NCI-H226 (cell line): ENCODE results near the gene SCN8A.
"Not testable (repeated sequence)": the region's sequence is repeated elsewhere in the genome, so short reads cannot be mapped to it uniquely, and the experiment has no call there.

ENCODE experiments used
- DNase-seq: peaks from one replicate; pipeline ENCODE4 v3.0.0-alpha.2; 2015

SCN8A gene

DNA sequence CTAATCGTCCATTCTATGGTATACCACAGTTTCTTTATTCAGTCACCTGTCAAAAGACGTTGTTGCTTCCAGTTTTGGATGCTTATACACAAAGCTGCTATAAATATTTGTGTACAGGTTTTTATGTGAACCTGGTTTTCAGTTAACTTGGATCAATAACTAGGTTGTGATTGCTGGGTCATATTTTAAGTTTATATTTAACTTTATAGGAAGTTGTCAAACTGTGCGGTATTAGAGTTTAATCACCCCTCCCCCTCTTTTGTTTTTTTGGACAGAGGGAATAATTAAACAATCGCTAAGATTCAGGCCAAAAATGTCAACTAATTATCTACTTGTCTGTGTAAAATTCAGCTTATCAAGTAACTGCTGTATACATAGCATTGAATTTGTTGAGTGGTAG lies 34.3 kb downstream of the SCN8A start:
- no peak for DNase-seq

DNA sequence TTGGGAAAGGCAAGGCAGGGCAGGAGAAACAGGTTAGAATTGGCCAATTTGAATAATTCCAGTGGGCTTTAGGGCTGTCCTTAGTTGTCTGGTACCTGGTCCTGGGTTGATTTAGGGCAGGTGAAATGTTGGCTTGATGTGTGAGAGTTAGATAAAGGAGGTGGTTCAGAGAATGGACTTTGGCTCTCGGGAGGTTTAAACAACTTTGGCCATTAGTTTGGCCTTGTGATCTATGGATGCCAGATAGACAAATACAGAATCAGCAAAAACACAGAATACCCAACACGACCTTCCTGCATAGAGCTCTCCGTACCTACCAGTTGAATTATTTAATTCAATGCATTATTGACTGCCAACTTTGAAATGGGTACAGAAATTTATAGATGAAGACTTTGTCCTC lies 35.1 kb downstream of the SCN8A start:
- no peak for DNase-seq

DNA sequence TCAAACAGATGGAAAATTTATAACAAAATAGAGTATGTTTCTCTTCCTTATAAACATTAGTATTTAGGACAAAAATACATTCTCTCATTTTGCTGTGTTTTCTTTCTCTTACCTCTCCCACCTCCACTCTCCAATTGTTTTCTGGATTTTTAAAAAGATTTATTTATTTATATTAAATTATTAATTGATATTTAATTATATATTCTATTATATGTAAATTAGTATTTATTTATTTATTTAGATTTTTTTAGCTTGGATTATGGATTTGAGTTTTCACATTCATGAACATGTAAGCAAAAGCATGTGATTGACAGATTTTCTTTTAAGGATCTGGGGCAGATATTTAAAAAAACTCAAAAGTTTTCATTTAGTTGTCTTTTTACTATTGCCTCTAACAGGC lies 35.6 kb downstream of the SCN8A start:
- DNase-seq: no peak

DNA sequence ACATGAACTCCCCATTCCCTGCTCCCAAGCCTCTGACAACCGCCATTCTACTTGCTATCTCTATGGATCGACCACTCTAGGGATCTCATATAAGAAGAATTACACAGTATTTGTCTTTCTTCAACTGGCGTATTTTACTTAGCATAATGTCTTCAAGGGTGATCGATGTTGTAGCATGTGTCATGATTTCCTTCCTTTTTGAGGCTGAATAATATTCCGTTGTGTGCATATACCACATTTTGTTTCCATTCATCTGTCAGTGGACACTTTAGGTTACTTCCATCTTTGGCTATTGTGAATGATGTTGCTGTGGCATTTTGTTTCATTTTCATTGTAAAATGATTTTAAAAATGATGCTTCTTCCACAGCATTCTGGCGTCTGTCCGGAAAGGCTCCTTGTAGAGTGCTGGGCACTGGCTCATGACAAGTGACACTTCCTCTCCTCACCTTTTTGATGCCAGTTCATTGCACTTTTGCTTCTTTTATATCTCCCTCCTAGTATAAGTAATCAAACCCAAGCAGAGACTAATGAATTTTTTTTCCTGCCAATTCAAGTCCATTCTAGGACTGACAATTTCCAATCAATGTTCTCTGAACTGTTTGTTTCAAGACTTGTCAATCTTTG lies 39.3 kb downstream of the SCN8A start:
- no peak for DNase-seq

DNA sequence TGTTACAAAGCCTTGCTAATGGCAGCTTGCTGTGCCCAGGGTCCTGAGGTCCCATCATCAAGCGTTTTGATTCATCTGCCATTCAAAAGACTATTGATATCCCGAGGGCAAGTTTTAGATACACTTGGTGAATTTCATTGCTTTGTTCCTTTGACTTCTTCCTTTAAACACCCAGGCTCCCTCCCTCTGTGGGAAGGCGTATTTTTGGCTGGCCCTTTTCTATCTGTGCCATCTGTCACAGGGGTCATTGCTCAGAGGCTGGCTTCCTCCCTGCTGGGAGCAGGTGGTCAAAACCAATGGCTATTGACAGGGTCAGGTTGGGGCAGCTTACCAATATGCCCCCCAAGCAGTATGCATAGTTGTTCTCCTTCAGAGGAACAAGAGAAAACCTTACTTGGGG lies 40.0 kb downstream of the SCN8A start:
- no peak for DNase-seq

DNA sequence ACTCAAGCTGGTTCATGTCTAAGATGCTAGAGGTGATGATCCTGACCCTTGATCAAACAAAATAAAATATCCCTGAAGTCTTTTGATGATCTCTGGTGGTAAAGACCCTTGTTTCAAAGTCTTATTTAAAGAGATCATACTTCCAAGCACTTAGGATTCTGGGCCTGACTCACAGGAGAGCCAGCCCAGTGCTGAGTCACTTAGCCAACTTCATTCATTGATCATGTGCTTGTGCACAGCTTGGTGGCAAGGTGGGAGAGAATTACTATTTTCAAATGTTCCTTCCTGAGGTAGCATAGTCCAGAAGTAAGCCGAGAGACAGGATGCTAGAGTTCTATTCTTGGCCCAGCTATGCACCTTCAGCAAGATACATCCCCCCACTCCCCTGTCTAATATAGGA lies 40.6 kb downstream of the SCN8A start:
- DNase-seq: peak; percentile 62

DNA sequence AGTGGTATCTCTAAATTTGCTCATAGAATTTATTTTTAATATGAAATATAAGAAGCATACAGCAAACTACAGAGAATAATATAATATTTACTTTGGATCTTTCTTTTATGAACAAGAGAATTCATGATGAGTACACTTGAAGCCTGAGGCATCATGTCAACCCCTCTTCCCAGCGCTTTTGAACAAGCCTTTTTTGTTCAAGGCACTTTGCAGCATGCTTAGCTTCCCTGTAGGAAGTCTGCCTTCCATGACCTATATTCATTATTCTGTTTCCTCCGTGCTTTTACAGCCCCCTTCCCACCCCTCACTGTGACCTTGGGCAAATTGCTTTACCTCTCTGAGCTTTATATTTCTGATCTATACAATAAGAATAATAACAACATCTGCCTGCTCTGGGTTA lies 41.6 kb downstream of the SCN8A start:
- no peak for DNase-seq

DNA sequence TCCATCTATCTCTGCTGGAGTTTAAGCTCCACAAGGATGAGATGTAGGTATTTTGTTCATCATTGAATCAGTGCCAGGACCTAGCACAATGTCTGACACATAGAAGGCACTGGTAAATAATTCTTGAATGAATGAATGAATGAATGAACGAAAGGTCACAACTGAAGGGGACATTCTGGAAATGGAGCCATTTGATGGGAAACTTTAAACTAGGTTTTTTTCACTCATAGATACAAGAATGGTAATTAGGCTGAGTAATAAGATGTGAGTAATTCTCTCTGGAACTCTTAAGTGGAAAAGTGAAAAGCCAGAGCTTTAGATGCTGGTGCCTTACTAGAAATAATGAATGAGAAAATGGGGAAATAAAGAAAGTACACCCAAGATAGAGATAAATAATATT lies 44.3 kb downstream of the SCN8A start:
- peak; percentile 17 for DNase-seq

DNA sequence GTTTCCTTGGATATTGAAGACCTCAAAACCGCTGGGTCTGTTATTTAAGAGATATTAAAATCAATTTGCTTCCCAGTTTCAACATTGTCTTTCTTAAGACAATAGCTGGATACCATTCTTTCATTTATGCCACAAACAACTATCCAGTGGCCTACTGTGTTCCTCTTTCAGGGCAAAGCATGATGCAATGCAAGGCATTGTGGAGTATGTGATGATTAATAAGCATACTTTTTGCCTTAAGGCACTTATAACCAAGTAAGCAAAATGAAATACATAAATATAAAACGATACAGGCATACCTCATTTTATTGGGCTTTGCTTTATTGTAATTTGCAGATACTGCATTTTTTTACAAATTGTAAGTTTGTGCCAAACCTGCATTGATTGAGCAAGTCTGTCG lies 45.5 kb downstream of the SCN8A start:
- peak; percentile 73 for DNase-seq

DNA sequence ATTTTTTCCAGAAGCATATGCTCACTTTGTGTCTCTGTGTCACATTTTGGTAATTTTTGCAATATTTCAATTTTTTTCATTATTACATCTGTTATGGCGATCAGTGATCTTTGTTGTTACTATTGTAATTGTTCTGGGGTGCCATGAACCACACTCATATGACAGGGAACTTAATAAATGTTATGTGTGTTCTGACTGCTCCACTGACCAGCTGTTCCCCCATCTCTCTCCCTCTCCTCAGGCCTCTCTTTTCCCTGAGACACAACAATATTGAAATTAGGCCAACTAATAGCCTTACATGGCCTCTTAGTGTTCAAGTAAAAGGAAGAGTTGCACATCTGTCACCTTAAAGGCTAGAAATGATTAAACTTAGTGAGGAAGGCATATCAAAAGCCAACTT lies 46.0 kb downstream of the SCN8A start:
- DNase-seq: no peak

DNA sequence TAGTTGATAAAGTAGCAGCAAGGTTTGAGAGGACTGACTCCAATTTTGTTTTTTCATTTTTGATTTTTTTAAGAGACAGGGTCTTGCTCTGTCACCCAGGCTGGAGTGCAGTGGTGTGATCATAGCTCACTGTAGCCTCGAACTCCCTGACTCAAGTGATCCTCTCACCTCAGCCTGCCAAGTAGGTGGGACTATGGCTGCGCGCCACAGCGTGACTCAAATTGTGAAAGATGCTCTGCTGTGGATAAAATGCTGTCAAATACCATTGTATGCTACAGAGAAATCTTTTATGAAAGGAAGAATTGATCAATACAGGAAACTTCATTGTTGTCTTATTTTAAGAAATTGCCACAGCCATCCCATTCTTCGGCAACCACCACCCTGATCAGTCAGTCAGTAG lies 48.3 kb downstream of the SCN8A start:
- no peak for DNase-seq

DNA sequence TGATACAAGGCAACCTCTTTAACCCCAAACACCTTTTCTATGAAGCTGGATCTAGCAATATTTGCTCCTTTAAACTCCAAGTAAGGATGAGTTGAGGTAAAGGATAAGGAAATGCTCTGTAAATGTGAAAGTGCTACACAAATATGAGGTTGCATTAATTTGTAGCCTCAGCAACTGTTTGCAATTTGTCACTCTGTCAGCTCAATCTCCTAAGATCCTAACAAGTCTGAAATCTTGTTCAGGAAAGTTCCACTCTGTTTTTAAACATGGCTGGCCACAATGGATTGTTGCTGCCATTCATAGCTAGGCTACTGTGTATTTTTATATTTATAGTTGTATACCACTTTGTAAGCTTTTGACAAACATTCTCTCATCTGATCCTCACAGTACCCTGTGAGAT lies 51.3 kb downstream of the SCN8A start:
- DNase-seq: no peak

DNA sequence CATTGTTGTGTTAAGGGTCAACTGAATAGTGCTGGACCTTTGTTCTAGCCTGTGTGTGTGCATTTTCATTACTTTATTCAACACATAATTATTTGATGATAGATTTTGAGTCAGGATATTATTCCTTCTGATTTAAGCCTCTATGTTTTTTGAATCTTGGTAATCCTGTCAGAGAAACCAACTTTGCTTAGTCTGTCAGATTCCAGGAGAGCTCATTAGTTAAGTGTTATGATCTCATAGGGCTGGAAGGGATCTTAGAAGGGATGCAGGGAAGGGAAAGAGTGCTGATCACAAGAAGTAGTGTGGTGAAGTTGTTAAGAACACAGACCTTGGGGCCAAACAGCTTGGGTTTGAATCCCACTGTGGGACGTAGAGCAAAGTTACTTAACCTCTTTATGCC lies 52.9 kb downstream of the SCN8A start:
- peak; percentile 21 for DNase-seq

DNA sequence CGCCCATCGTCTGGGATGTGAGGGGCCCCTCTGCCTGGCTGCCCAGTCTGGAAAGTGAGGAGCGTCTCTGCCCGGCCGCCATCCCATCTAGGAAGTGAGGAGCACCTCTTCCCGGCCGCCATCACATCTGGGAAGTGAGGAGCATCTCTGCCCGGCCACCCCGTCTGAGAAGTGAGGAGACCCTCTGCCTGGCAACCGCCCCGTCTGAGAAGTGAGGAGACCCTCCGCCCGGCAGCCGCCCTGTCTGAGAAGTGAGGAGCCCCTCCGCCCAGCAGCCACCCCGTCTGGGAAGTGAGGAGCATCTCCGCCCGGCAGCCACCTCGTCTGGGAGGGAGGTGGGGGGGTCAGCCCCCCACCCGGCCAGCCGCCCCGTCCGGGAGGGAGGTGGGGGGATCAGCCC lies 53.7 kb downstream of the SCN8A start:
- DNase-seq: not testable (repeated sequence)

DNA sequence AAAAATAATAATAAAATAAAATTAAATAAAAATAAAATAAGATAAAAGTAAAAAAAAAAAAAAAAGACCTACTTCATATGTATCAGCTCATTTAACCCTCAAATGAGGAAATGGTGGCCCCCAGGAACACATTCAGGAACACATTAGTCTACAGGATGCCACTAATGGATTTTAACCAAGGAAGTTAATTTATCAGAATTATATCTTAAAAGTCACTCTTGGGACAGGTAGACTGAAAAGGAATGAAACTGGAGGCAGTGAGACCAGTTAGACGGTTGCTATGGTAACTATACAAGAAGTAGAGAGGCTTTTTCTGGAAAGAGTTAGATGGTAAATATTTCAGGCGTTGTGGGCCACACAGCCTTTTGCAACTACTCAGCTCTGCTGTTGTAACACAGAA lies 54.9 kb downstream of the SCN8A start:
- no peak for DNase-seq

DNA sequence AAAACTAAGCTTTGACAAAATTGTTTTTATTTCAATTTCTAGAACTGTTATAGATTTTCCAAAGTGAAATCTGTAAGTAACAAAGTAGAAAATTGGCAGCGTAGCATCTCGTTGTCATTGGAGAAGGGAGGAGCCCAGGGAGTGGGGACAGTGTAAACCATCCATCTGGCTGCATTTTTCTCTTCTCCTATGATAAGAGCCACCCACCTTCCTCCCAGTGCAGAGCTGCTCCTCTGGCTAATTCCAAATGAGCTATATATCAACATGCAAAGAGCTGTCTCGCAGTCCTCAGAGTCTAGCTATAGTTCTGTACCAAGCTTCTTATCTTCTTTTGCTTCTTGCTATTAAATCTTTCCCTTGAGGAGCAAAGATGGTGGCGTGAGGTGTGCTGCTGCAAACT lies 56.6 kb downstream of the SCN8A start:
- peak; percentile 23 for DNase-seq

DNA sequence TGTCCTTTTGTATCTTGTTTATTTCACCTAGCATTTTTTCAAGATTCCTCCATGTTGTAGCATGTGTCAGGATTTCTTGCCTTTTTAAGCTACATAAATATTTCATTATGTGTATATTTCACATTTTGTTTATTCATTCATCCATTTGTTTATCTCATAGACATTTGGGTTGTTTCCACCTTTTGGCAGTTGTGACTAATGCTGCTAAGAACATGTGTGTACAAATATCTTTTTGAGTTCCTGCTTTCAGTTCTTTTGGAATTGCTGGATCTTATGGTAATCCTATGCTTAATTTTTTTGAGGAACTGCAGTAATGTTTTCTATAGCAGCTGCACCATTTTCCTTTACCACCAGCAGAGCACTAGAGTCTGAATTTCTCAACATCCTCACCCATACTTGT lies 62.4 kb downstream of the SCN8A start:
- DNase-seq: no peak

DNA sequence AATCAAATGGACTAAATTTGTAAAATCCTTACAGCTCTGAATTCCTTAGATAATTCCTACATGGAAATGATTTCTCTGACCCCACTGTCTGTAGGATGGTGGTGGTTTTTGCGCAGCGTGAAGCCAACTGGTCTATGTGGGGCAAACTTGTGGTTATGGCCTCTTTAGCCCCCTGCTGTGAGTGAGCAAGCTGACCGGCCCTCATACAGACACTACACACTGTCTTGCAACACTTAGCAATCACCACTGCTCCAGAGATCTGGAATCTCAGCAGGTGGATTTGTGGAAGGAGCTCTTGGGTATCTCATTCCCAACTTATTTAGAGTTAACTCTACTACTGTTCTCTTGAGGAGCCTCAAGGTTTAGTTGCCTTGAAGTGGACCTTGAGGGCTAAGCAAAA lies 70.2 kb downstream of the SCN8A start:
- no peak for DNase-seq

DNA sequence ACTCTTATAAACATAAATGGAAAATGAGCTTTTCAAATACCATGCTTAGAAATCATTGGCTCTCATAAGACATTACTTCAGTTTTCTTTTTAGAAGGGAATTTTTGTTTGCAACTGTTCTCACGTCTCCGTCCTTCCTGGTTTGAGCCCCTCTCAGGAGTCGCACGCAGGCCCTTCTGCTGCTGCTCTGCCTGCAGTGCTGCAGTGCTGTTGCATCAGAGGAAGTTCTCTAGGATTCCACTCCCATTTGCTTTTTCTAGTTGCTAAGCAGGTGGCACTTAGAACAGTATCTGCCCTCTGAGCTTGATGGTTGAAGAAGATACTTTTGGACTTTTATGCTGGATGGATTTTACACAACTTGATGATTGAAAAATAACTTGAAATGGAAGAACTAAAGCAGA lies 70.8 kb downstream of the SCN8A start:
- no peak for DNase-seq

DNA sequence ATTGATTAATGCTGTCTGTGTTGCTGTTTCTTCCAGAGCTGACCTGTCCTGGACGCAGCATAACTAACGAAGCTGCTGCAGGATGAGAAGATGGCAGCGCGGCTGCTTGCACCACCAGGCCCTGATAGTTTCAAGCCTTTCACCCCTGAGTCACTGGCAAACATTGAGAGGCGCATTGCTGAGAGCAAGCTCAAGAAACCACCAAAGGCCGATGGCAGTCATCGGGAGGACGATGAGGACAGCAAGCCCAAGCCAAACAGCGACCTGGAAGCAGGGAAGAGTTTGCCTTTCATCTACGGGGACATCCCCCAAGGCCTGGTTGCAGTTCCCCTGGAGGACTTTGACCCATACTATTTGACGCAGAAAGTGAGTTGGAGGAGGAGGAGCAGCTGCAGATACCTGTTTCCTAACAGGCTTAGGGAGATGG lies 71.7 kb downstream of the SCN8A start:
- no peak for DNase-seq

DNA sequence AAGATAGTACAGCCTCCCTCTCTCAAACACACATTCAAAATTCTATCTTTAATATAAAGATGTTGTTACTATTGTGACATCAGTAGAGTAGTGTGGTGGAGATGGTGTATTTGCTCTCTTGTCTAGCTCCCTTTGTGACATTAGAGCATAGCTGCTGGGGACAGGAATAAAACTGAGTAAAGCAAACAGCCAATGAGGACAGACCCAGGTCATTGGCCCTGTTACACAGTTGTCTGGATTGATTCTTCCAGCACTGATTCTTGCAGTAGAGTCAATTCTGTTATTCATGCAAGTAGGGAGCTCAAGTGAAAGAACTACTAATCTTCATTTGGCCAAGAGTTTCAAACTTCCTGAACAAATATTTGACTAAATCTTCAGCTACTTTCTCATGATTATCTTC lies 72.4 kb downstream of the SCN8A start:
- DNase-seq: no peak

DNA sequence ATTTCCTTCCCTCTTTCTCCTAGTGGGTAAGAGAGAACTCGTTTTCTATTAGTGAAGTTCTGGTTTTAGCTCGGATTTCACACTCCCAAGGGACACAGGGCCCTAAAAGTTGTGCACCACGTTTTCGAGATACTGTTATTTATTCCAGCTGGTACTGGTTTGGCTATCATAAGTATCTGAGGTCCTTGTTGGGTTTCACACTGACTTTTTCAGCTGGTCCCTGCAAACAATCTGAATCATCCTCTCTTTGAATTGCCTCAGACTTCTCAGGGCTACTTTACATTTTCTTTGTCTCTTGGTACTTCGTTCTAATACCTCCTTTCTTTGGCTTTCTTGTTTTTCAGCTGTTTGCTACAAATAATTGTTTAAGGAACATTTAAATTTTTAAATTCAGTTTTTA lies 75.7 kb downstream of the SCN8A start:
- DNase-seq: no peak

DNA sequence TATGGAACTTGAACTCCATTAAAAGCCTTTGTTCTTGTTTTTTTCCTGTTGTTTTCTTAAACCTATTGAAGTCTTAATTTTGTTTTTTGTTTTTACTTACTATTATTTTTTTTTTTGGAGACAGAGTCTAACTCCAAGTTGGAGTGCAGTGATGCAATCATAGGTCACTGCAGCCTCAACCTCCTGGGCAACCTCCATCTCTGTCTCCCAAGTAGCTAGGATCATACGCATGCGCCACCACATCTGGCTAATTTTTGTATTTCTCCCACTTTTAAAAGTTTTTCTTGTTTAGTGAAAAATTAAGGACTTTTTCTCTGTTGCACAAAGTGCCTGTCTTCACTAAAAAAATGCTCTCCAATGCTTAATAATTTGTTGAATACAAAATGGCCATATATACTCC lies 76.2 kb downstream of the SCN8A start:
- DNase-seq: no peak

DNA sequence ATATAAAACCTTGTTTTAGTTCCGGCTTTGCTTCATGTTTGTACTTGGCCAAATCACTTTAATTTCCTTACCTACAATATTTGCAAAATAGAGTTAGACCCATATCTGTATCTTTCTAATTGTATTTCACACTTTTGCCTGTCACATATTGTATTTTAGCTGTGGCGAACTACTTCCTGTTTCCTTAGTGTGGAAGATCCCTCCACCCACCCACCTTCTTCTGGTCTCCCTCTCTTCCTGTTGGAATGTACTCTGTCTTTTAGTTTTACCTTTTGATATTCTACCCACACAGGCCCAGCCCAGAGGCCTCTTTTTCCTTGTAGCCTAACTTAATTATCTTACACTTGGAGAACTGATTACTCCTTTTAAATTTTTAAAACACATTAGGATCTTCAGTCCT lies 78.2 kb downstream of the SCN8A start:
- no peak for DNase-seq

DNA sequence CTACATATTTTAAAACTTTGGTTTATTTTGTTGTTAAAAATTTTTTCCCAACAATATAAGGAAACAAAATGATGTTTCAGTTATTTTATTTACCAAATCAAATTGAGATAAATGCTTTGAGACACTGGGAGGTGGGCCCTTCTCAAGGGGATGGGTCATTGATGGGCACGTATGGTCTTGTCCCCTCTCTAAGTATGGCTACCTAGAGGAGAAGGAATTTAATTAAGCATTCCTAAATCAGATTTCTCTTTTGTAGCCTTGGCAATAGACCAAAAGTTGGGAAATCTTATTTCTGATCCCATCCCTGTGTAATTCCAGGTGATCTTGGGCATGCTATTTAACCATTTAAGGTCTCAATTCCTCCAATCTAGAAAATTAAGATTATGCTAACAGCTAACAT lies 79.0 kb downstream of the SCN8A start:
- no peak for DNase-seq

DNA sequence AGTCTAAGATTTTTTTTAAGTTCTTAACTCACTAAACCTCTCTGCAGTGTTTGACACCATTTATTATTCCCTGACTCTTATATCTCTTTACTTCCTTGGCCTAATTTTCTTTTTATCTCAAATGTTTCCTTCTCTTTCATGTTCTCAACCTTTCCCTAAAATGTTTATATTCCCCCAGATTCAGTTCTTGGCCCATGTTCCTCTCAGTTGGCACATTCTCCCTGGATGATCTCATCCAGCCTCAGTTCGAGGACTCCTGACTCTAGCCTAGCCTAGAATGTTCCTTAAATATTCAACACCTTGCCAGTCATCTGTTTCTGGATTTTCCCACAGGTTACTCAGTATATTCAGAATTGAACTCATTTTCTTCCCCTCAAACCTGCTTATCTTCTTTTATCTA lies 81.3 kb downstream of the SCN8A start:
- DNase-seq: peak; percentile 45
